SK-N-SH (cell line): ENCODE data around the gene ABCA3.

Source experiments
- EZH2phosphoT487 ChIP-seq: fragments of 200-600 bp; sonication (generic); IDR thresholded peaks from 2 replicates; pipeline ENCODE4 v1.6.1; 2017; ENCODE audit warnings: low read depth, mixed run types, mild to moderate bottlenecking, antibody characterized with exemption, moderate library complexity, borderline replicate concordance
- FOXJ3 ChIP-seq: sonication (generic); formaldehyde crosslinking; IDR thresholded peaks from 2 replicates; pipeline ENCODE4 v1.5.1; 2020; ENCODE audit warnings: mild to moderate bottlenecking, missing genetic modification reagents
- FOXM1 ChIP-seq: IDR thresholded peaks from 2 replicates; pipeline ENCODE4 v1.4.0; 2012; ENCODE audit warnings: low read depth, mild to moderate bottlenecking
- GABPA ChIP-seq: IDR thresholded peaks from 2 replicates; pipeline ENCODE4 v1.4.0; 2012; ENCODE audit warnings: low read depth, mild to moderate bottlenecking
- GATA2 ChIP-seq: sonication (generic); formaldehyde crosslinking; IDR thresholded peaks from 2 replicates; pipeline ENCODE4 v1.5.0; 2020; ENCODE audit warnings: mild to moderate bottlenecking, missing genetic modification reagents
- POLR2AphosphoS5 ChIP-seq: IDR thresholded peaks from 2 replicates; pipeline ENCODE4 v1.6.1; 2012; ENCODE audit warnings: low read depth, low read length
- RAD21 ChIP-seq: IDR thresholded peaks from 2 replicates; pipeline ENCODE4 v1.6.1; 2012; ENCODE audit warnings: mild to moderate bottlenecking, low read length
- SIN3A ChIP-seq: IDR thresholded peaks from 2 replicates; pipeline ENCODE4 v1.6.1; 2012; ENCODE audit warnings: low read depth, mild to moderate bottlenecking, low read length, moderate library complexity, borderline replicate concordance
- SMC3 ChIP-seq: IDR thresholded peaks from 2 replicates; pipeline ENCODE4 v1.6.1; 2012; ENCODE audit warnings: low read depth, low read length, improper control_type of control experiment
- TEAD4 ChIP-seq: IDR thresholded peaks from 2 replicates; pipeline ENCODE4 v1.4.0; 2012; ENCODE audit warnings: mild to moderate bottlenecking, borderline replicate concordance; ENCODE audit not compliant: insufficient read depth
- YY1 ChIP-seq: IDR thresholded peaks from 2 replicates; pipeline ENCODE4 v1.4.0; 2012; ENCODE audit warnings: low read depth, mild to moderate bottlenecking
- TF ChIP-seq, protein P1 (sequence below): fragments of 200-600 bp; sonication (generic); IDR thresholded peaks from 2 replicates; pipeline ENCODE4 v1.6.1; 2017; ENCODE audit warnings: antibody characterized with exemption, mild to moderate bottlenecking, moderate library complexity
- TF ChIP-seq, protein P2 (sequence below): IDR thresholded peaks from 2 replicates; pipeline ENCODE4 v1.4.0; 2012; ENCODE audit warnings: low read depth, borderline replicate concordance

- TF ChIP-seq POLR2AphosphoS5 (no peak), GABPA (no peak), FOXJ3 (CRISPR knock-in tag) (no peak), SMC3 (no peak), FOXM1 (no peak), RAD21 (no peak), EZH2phosphoT487 (no peak), YY1 (no peak), GATA2 (CRISPR knock-in tag) (no peak), TEAD4 (no peak), SIN3A (no peak)
- TF ChIP-seq, protein P1, sequence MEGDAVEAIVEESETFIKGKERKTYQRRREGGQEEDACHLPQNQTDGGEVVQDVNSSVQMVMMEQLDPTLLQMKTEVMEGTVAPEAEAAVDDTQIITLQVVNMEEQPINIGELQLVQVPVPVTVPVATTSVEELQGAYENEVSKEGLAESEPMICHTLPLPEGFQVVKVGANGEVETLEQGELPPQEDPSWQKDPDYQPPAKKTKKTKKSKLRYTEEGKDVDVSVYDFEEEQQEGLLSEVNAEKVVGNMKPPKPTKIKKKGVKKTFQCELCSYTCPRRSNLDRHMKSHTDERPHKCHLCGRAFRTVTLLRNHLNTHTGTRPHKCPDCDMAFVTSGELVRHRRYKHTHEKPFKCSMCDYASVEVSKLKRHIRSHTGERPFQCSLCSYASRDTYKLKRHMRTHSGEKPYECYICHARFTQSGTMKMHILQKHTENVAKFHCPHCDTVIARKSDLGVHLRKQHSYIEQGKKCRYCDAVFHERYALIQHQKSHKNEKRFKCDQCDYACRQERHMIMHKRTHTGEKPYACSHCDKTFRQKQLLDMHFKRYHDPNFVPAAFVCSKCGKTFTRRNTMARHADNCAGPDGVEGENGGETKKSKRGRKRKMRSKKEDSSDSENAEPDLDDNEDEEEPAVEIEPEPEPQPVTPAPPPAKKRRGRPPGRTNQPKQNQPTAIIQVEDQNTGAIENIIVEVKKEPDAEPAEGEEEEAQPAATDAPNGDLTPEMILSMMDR = no peak
- TF ChIP-seq, protein P2, sequence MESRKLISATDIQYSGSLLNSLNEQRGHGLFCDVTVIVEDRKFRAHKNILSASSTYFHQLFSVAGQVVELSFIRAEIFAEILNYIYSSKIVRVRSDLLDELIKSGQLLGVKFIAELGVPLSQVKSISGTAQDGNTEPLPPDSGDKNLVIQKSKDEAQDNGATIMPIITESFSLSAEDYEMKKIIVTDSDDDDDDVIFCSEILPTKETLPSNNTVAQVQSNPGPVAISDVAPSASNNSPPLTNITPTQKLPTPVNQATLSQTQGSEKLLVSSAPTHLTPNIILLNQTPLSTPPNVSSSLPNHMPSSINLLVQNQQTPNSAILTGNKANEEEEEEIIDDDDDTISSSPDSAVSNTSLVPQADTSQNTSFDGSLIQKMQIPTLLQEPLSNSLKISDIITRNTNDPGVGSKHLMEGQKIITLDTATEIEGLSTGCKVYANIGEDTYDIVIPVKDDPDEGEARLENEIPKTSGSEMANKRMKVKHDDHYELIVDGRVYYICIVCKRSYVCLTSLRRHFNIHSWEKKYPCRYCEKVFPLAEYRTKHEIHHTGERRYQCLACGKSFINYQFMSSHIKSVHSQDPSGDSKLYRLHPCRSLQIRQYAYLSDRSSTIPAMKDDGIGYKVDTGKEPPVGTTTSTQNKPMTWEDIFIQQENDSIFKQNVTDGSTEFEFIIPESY = no peak
Observed at GRCh38 chr16:2286550-2286949, 54.0 kb downstream of the ABCA3 start.
